Measurements from ENCODE around the gene KDM4E.
"Not testable (repeated sequence)": the region's sequence is repeated elsewhere in the genome, so short reads cannot be mapped to it uniquely, and the experiment has no call there.

The KDM4E gene

GRCh38 chr11:95024958-95025357 lies at the start of gene KDM4E:
KDM4E (plus strand) TSS chr11:95025258; CDS start chr11:95025558, 300 bp downstream.
- no peak for DNase-seq

- no peak for DNase-seq
Measured at GRCh38 chr11:94975599-94975998, 49.5 kb upstream of the KDM4E start.

GRCh38 chr11:94987378-94987777 lies 37.7 kb upstream of the KDM4E start:
- DNase-seq, result no peak

GRCh38 chr11:94988748-94989147 lies 36.3 kb upstream of the KDM4E start:
- no peak for DNase-seq

- DNase-seq, result no peak
Measured at GRCh38 chr11:94993400-94993943, 31.6 kb upstream of the KDM4E start.

GRCh38 chr11:94997437-94997836 lies 27.6 kb upstream of the KDM4E start:
- no peak for DNase-seq

GRCh38 chr11:94998285-94998684 lies 26.8 kb upstream of the KDM4E start:
- no peak for DNase-seq

GRCh38 chr11:95003716-95004115 lies 21.3 kb upstream of the KDM4E start:
- DNase-seq, result no peak

GRCh38 chr11:95005642-95006041 lies 19.4 kb upstream of the KDM4E start:
- DNase-seq, result no peak

GRCh38 chr11:95011376-95011775 lies 13.7 kb upstream of the KDM4E start:
- no peak for DNase-seq

- DNase-seq, result no peak
Measured at GRCh38 chr11:95014184-95014821, 10.8 kb upstream of the KDM4E start.

- DNase-seq, result no peak
Measured at GRCh38 chr11:95016139-95016538, 8.9 kb upstream of the KDM4E start.

GRCh38 chr11:95021468-95021867 lies 3.6 kb upstream of the KDM4E start:
- not testable (repeated sequence) for DNase-seq

- not testable (repeated sequence) for DNase-seq
Measured at GRCh38 chr11:95025594-95025993, 536 bp downstream of the KDM4E start.

GRCh38 chr11:95028357-95028756 lies 3.3 kb downstream of the KDM4E start:
- no peak for DNase-seq

GRCh38 chr11:95033051-95033450 lies 8.0 kb downstream of the KDM4E start:
- no peak for DNase-seq

GRCh38 chr11:95035316-95035715 lies 10.3 kb downstream of the KDM4E start:
- DNase-seq, result no peak

GRCh38 chr11:95037356-95038035 lies 12.4 kb downstream of the KDM4E start:
- not testable (repeated sequence) for DNase-seq

GRCh38 chr11:95042239-95042638 lies 17.2 kb downstream of the KDM4E start:
- no peak for DNase-seq

- DNase-seq, result no peak
Measured at GRCh38 chr11:95042906-95043305, 17.8 kb downstream of the KDM4E start.

- DNase-seq, result no peak
Measured at GRCh38 chr11:95044010-95044409, 19.0 kb downstream of the KDM4E start.

- no peak for DNase-seq
Measured at GRCh38 chr11:95045812-95046211, 20.8 kb downstream of the KDM4E start.

GRCh38 chr11:95049122-95049521 lies 24.1 kb downstream of the KDM4E start, which contains the start of gene KDM4F:
KDM4F (plus strand) TSS chr11:95049422.
- DNase-seq, result not testable (repeated sequence)

GRCh38 chr11:95050595-95051202 lies 25.6 kb downstream of the KDM4E start:
- no peak for DNase-seq
